Osteocyte (in vitro differentiated cells): Measurements from ENCODE around the gene RPAP2. TPM values are rescaled to one million over a fixed set of nuclear protein-coding genes. Genes with fewer than 3 reads are reported as not detected.

Experiments
- DNase-seq: peaks from one replicate; pipeline ENCODE4 v3.0.0; 2021; ENCODE audit warnings: mixed read lengths; ENCODE audit not compliant: unreplicated experiment; ENCODE audit errors: extremely low spot score
- H3K27ac Mint-ChIP-seq: one replicate; pipeline ENCODE4 v1.8.0; 2021; ENCODE audit warnings: mild to moderate bottlenecking, mixed read lengths; ENCODE audit not compliant: unreplicated experiment
- H3K27me3 Mint-ChIP-seq: one replicate; pipeline ENCODE4 v1.8.0; 2021; ENCODE audit warnings: mixed read lengths; ENCODE audit not compliant: unreplicated experiment
- H3K36me3 Mint-ChIP-seq: one replicate; pipeline ENCODE4 v1.8.0; 2021; ENCODE audit warnings: mixed read lengths; ENCODE audit not compliant: unreplicated experiment
- H3K4me1 Mint-ChIP-seq: one replicate; pipeline ENCODE4 v1.8.0; 2021; ENCODE audit warnings: mixed read lengths; ENCODE audit not compliant: unreplicated experiment
- H3K4me3 Mint-ChIP-seq: one replicate; pipeline ENCODE4 v1.8.0; 2021; ENCODE audit warnings: mild to moderate bottlenecking, moderate library complexity, mixed read lengths; ENCODE audit not compliant: unreplicated experiment
- H3K9me3 Mint-ChIP-seq: one replicate; pipeline ENCODE4 v1.8.0; 2021; ENCODE audit warnings: mixed read lengths; ENCODE audit not compliant: unreplicated experiment
- CTCF ChIP-seq: fragments of 200-600 bp; sonication (generic); IDR thresholded peaks from 2 replicates; pipeline ENCODE4 v1.5.0; 2021; ENCODE audit warnings: antibody characterized with exemption, mild to moderate bottlenecking, moderate library complexity
- total RNA-seq: library from RNA; stranded (reverse); gene quantifications from 2 replicates; pipeline ENCODE4 v1.2.1, GENCODE V29; 2021

Gene RPAP2
- total RNA-seq, 1 donor from 2014 or later: 32.6 TPM

- H3K4me1 Mint-ChIP-seq: no peaks in the 10 kb centered on the region
- H3K9me3 Mint-ChIP-seq: no peaks in the 10 kb centered on the region
- H3K27ac Mint-ChIP-seq: no peak overlapping the region
- TF ChIP-seq CTCF: no peak
- H3K27me3 Mint-ChIP-seq: peaks cover 12% of the 10 kb centered on the region
- H3K4me3 Mint-ChIP-seq: no peak overlapping the region
- no peaks in the 10 kb centered on the region for H3K36me3 Mint-ChIP-seq
- no peak for DNase-seq
These were observed 145.5 kb downstream of the RPAP2 start for GRCh38 chr1:92444351-92444750.

- Mint-ChIP-seq H3K4me3 (no peak overlapping the region), H3K9me3 (no peaks in the 10 kb centered on the region), H3K4me1 (no peaks in the 10 kb centered on the region), H3K27me3 (peaks cover 14% of the 10 kb centered on the region), H3K27ac (no peak overlapping the region), H3K36me3 (no peaks in the 10 kb centered on the region)
- TF ChIP-seq CTCF: no peak
- DNase-seq: no peak
These were observed 147.0 kb downstream of the RPAP2 start for GRCh38 chr1:92445865-92446264.

GRCh38 chr1:92446546-92446945 lies 147.7 kb downstream of the RPAP2 start:
- no peak for DNase-seq
- peaks cover 16% of the 10 kb centered on the region for H3K27me3 Mint-ChIP-seq
- TF ChIP-seq CTCF: no peak
- H3K4me1 Mint-ChIP-seq: no peaks in the 10 kb centered on the region
- no peak overlapping the region for H3K27ac Mint-ChIP-seq
- no peaks in the 10 kb centered on the region for H3K36me3 Mint-ChIP-seq
- no peak overlapping the region for H3K4me3 Mint-ChIP-seq
- no peaks in the 10 kb centered on the region for H3K9me3 Mint-ChIP-seq

- Mint-ChIP-seq H3K27ac (no peak overlapping the region), H3K4me3 (no peak overlapping the region), H3K9me3 (no peaks in the 10 kb centered on the region), H3K27me3 (peaks cover 16% of the 10 kb centered on the region), H3K4me1 (no peaks in the 10 kb centered on the region), H3K36me3 (no peaks in the 10 kb centered on the region)
- DNase-seq: no peak
- no peak for TF ChIP-seq CTCF
These were observed 148.3 kb downstream of the RPAP2 start for GRCh38 chr1:92447033-92447681.

- Mint-ChIP-seq H3K27me3 (peaks cover 16% of the 10 kb centered on the region), H3K36me3 (no peaks in the 10 kb centered on the region), H3K4me1 (no peaks in the 10 kb centered on the region), H3K27ac (no peak overlapping the region), H3K4me3 (no peak overlapping the region), H3K9me3 (no peaks in the 10 kb centered on the region)
- no peak for DNase-seq
- no peak for TF ChIP-seq CTCF
These were observed 149.1 kb downstream of the RPAP2 start for GRCh38 chr1:92447976-92448375.

Other genes starting within 250 kb of the RPAP2 start
- not detected in 2 replicates for gene SETSIP, start 223.6 kb upstream of the RPAP2 start, total RNA-seq
- gene BTBD8, start 218.7 kb upstream of the RPAP2 start, total RNA-seq: 1.9 and 2.0 TPM in 2 replicates
- gene C1orf146, start 81.1 kb upstream of the RPAP2 start, total RNA-seq: not detected in 2 replicates
- 11.8 and 12.1 TPM in 2 replicates for gene GLMN, start 72 bp upstream of the RPAP2 start, total RNA-seq
- 0.11 and 0.18 TPM in 2 replicates for gene GFI1, start 187.9 kb downstream of the RPAP2 start, total RNA-seq